ENCODE data around the gene FAM53B. TPM values are rescaled to one million over a fixed set of nuclear protein-coding genes. Genes with fewer than 3 reads are reported as not detected.

Gene FAM53B
- total RNA-seq, 4 donors from 2014 or later = 25.2 to 43.3 (median 34.7) TPM

- intact Hi-C loops (cut with DNase I) = no loop called here
- no peak for DNase-seq (ENCODE audit: extremely low spot score)
- peak overlapping the region; percentile 57 to 66 (median 60) for H3K27ac ChIP-seq (replicated peaks in 1 of 4)
- TF ChIP-seq EP300 (IDR thresholded peaks at IDR 0.05) (no peak), POLR2AphosphoS5 (IDR thresholded peaks at IDR 0.05) (no peak), CTCF (IDR thresholded peaks at IDR 0.05) (no peak), POLR2A (IDR thresholded peaks at IDR 0.05; ENCODE audit: low read depth) (no peak)
- WGBS = 39% methylated on average over 14 of the region's 20 CpGs
- peaks cover 0 to 4% (median 0%) of the 10 kb centered on the region in 4 donors for H3K36me3 ChIP-seq
- H3K27me3 ChIP-seq = no peaks in the 10 kb centered on the region
- peak overlapping the region in 1 of 4 donors; percentile 8 for H3K4me3 ChIP-seq
- H3K9me3 ChIP-seq = no peaks in the 10 kb centered on the region
- peaks cover 55 to 85% (median 65%) of the 10 kb centered on the region in 4 donors for H3K4me1 ChIP-seq
These were observed 103.5 kb downstream of the FAM53B start for GRCh38 chr10:124640538-124641231.

- Histone ChIP-seq H3K36me3 (peaks cover 0 to 4% (median 0%) of the 10 kb centered on the region in 4 donors), H3K27ac (replicated peaks in 1 of 4) (peak overlapping the region in 3 of 4 donors; percentile 58 to 66 (median 63)), H3K27me3 (no peaks in the 10 kb centered on the region), H3K4me3 (no peak overlapping the region), H3K9me3 (no peaks in the 10 kb centered on the region), H3K4me1 (peaks cover 49 to 80% (median 59%) of the 10 kb centered on the region in 4 donors)
- TF ChIP-seq POLR2A (IDR thresholded peaks at IDR 0.05; ENCODE audit: low read depth) (no peak), POLR2AphosphoS5 (IDR thresholded peaks at IDR 0.05) (no peak), CTCF (IDR thresholded peaks at IDR 0.05) (no peak), EP300 (IDR thresholded peaks at IDR 0.05) (no peak)
- DNase-seq (ENCODE audit: extremely low spot score) = no peak
- 94% methylated on average over 7 of the region's 7 CpGs for WGBS
- intact Hi-C loops (cut with DNase I) = no loop called here
These were observed 104.1 kb downstream of the FAM53B start for GRCh38 chr10:124640056-124640455.

GRCh38 chr10:124639646-124640045 lies 104.5 kb downstream of the FAM53B start:
- intact Hi-C loops (cut with DNase I) = no loop called here
- DNase-seq (ENCODE audit: extremely low spot score) = no peak
- Histone ChIP-seq H3K4me3 (no peak overlapping the region), H3K4me1 (peaks cover 45 to 76% (median 55%) of the 10 kb centered on the region in 4 donors), H3K27me3 (no peaks in the 10 kb centered on the region), H3K36me3 (peaks cover 0 to 4% (median 0%) of the 10 kb centered on the region in 4 donors), H3K9me3 (no peaks in the 10 kb centered on the region), H3K27ac (replicated peaks in 1 of 4) (no peak overlapping the region)
- no peak for TF ChIP-seq POLR2AphosphoS5 (IDR thresholded peaks at IDR 0.05)
- TF ChIP-seq POLR2A (IDR thresholded peaks at IDR 0.05; ENCODE audit: low read depth) = no peak
- WGBS = 97% methylated on average over 6 of the region's 6 CpGs

GRCh38 chr10:124639206-124639605 lies 105.0 kb downstream of the FAM53B start:
- peaks cover 40 to 72% (median 51%) of the 10 kb centered on the region in 4 donors for H3K4me1 ChIP-seq
- H3K27ac ChIP-seq (replicated peaks in 1 of 4) = no peak overlapping the region
- intact Hi-C loops (cut with DNase I) = no loop called here
- H3K9me3 ChIP-seq = no peaks in the 10 kb centered on the region
- TF ChIP-seq EP300 (IDR thresholded peaks at IDR 0.05) (no peak), POLR2A (IDR thresholded peaks at IDR 0.05; ENCODE audit: low read depth) (no peak), CTCF (IDR thresholded peaks at IDR 0.05) (no peak), POLR2AphosphoS5 (IDR thresholded peaks at IDR 0.05) (no peak)
- DNase-seq (ENCODE audit: extremely low spot score) = no peak
- H3K27me3 ChIP-seq = no peaks in the 10 kb centered on the region
- H3K4me3 ChIP-seq = no peak overlapping the region
- 98% methylated on average over 5 of the region's 6 CpGs for WGBS
- peaks cover 0 to 4% (median 0%) of the 10 kb centered on the region in 4 donors for H3K36me3 ChIP-seq

- WGBS = 97% methylated on average over 8 of the region's 8 CpGs
- H3K4me3 ChIP-seq = no peak overlapping the region
- H3K9me3 ChIP-seq = no peaks in the 10 kb centered on the region
- DNase-seq (ENCODE audit: extremely low spot score) = no peak
- H3K27ac ChIP-seq (replicated peaks in 1 of 4) = no peak overlapping the region
- H3K4me1 ChIP-seq = peaks cover 31 to 62% (median 42%) of the 10 kb centered on the region in 4 donors
- TF ChIP-seq POLR2AphosphoS5 (IDR thresholded peaks at IDR 0.05) (no peak), POLR2A (IDR thresholded peaks at IDR 0.05; ENCODE audit: low read depth) (no peak), EP300 (IDR thresholded peaks at IDR 0.05) (no peak), CTCF (IDR thresholded peaks at IDR 0.05) (no peak)
- peaks cover 0 to 4% (median 0%) of the 10 kb centered on the region in 4 donors for H3K36me3 ChIP-seq
- no peaks in the 10 kb centered on the region for H3K27me3 ChIP-seq
- intact Hi-C loops (cut with DNase I) = no loop called here
These were observed 106.4 kb downstream of the FAM53B start for GRCh38 chr10:124637746-124638145.

Data from esophagus muscularis mucosa (tissue), 4 donors.